NCI-H510A (cell line): Measurements from ENCODE around the gene C20orf141.
A peak's percentile ranks its signal among the peaks of the same experiment; 100 is the strongest.
"Not testable (repeated sequence)": the region's sequence is repeated elsewhere in the genome, so short reads cannot be mapped to it uniquely, and the experiment has no call there.

Source experiments
- DNase-seq: peaks from one replicate; lab custom pipeline; 2025; lab: John Stamatoyannopoulos, UW

C20orf141 gene

GRCh38 chr20:2799688-2800520 lies 14.9 kb upstream of the C20orf141 start:
- no peak for DNase-seq

GRCh38 chr20:2800521-2801285 lies 14.1 kb upstream of the C20orf141 start, which contains the start of gene CPXM1:
CPXM1 (minus strand) TSS chr20:2800627; CDS start chr20:2800572, 55 bp downstream.
- DNase-seq: peak; percentile 43

DNA sequence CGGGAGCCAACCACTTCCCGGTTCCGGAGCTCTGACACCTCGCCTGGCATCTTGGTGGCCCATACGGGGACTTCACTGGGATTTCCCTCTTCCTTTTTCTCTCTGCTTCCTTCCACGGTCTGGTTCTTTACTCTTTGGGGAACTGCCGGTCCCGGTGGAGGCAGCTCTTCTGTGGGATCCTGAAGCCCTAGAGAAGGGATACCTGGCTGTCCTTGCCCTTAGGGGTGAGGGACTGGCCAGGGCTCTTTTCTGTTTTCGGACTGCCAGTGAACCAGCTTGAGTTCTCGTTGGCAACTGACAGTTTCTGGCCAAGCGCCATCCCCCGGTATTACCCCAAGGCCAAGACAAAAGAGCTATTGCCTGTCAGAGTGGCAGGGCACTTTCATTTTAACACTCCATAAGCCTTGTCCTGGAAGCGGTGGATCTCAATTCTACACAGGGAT lies 13.5 kb upstream of the C20orf141 start:
- DNase-seq: no peak

DNA sequence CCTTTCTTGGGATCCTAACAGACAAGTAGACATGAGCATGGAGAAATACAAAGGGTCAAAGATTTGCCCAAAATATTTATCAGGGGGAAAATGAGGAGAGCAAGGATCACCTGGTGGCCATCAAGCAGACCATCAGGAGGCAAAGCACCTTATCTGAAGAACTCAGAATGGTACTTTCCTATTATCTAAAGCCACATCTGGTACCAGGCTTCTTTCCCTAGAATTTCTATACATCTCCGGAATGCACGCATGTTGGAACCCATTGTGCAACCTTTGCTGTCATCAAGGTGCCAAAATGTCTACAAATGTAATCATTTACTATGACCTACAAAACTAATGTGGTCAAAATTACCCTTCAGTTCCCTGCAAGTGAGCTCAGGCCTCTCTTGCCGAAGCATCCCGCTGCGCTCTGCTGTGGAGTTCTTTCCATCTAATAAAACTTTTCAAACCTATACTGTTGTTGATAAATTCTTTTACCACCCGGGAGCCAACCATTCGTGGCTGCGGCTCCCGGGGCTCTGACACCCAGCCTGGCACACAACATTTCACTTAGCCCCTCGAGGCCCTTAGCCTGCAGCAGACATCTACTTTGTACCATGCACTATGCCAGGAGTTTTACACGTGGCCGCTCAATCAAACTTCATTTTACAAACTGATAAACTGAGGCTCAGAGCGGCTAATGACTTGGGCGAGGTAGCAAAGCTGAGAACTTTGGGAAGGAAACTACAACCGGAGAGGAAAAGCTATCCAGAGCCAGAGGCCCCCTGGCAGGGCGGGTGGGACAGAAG lies 10.6 kb upstream of the C20orf141 start:
- no peak for DNase-seq

DNA sequence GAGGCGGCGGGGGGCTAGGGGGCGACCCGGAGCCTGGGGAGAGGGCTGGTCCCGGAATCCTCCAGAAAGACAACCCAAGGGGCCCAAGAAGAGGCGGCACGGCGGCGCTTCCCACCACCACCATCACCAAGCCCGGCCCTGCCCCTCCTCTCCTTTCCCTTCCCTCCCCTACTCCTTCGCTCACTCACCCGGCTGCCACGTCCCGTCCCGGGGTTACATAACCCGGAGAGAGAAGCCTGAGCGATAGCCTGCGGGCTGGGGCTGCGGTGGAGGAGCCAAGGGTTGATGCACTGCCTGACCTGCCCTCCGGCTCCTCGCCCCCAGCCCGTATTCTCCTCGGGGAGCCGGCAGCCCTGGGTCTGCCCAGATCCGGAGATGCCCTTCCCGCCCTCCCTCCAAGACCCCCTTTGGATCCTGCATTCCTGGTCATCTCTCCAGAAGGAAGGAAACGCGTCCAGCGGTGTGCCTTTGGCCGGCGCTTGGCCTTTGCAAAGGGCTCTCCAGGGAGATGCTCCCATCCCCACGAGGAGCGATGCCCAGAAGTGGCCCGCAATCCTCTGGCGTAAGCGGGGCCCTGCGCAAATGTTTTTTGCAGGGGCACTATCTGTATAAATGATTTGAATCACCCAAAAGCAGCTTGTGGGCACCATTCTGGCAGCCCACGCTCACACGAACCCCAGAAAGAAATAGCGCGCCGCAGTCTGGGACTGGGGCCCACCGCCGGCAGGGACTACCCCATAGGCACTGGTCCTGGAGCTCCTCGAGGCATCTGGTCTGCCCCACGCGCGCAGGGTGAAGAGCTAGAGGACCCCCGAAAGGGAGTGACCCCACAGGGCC lies 9.7 kb upstream of the C20orf141 start:
- DNase-seq: no peak

GRCh38 chr20:2805689-2806350 lies 9.0 kb upstream of the C20orf141 start:
- no peak for DNase-seq

GRCh38 chr20:2806351-2806701 lies 8.5 kb upstream of the C20orf141 start:
- no peak for DNase-seq

- no peak for DNase-seq
These were observed 7.8 kb upstream of the C20orf141 start for GRCh38 chr20:2807019-2807418.

DNA sequence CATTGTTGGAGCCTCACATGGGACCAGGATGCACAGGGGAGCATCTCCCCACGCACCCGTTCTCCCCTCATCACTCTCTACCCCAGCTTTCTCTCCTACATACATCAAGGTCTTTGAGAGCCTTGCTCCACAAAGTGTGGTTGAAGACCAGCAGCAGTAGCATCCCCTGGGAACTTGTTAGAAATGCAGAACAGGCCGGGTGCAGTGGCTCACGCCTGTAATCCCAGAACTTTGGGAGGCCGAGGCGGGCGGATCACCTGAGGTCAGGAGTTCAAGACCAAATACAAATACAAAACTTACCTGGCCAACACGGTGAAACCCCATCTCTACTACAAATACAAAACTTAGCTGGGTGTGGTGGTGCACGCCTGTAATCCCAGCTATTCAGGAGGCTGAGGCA lies 6.9 kb upstream of the C20orf141 start:
- DNase-seq: not testable (repeated sequence)

- no peak for DNase-seq
These were observed 5.1 kb upstream of the C20orf141 start for GRCh38 chr20:2809690-2810089.

DNA sequence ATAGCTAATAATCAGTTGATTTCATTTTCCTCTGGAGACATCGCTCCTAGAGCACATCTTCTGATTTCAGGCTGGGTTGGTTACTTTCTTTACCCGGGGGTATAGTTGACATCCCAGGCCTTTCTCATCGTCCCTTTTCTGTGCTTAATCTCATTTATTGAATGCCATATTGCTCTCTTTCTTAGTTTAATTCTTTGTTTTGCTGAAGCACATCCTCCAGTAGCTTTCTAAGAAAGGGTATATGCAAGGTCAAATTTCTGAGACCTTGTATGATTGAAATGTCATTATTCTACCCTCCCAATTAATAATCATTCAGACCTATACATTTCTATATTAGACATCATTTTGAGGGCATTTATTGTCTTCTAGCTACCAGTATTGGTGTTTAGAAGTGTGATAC lies 2.6 kb upstream of the C20orf141 start:
- no peak for DNase-seq

DNA sequence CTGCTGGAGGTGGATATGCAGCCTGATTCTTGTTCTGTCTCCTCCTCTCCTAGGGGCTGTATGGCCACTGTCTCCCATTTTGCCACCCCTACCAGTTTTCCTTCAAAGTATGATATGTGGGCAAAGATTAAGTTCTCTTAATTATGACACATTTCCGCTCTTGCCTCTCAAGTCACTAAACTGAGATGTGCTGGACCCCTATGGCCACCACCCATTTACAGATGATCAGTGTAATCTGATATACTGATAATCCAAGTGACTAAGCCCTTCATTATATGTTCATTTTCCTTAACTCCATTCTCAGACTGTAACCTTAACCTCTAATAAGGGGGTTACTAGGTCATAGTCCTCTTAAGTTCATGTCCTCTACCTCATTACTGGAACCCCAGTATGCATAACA lies 711 bp upstream of the C20orf141 start:
- DNase-seq: no peak

- DNase-seq: no peak
These were observed 584 bp downstream of the C20orf141 start for GRCh38 chr20:2815242-2815900.

GRCh38 chr20:2816030-2816582 lies 1.3 kb downstream of the C20orf141 start, which contains the start of gene TMEM239:
TMEM239 (plus strand) TSS chr20:2816364; CDS start chr20:2816555, 191 bp downstream.
- no peak for DNase-seq

DNA sequence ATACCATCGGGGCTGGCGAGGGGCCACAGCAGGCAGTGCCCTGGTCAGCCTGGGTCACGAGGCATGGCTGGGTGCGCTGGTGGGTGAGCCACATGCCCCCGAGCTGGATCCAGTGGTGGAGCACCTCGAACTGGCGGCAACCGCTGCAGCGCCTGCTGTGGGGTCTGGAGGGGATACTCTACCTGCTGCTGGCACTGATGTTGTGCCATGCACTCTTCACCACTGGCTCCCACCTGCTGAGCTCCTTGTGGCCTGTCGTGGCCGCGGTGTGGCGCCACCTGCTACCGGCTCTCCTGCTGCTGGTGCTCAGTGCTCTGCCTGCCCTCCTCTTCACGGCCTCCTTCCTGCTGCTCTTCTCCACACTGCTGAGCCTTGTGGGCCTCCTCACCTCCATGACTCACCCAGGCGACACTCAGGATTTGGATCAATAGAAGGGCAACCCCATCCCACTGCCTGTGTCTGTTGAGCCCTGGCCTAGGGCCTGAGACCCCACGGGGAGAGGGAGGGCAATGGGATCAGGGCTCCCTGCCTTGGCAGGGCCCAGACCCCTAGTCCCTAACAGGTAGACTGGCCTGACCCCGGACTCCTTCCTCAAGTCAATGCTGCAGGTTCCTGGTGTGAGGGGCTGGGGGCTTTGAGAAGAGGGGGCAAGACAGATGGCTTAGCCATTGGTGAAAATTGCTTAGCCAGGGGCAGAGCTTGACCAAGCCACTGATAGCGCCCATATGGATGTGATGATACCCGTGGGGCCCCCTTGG lies 2.0 kb downstream of the C20orf141 start:
- DNase-seq: no peak

GRCh38 chr20:2817341-2817726 lies 2.5 kb downstream of the C20orf141 start:
- DNase-seq: no peak

GRCh38 chr20:2817891-2818595 lies 3.3 kb downstream of the C20orf141 start:
- no peak for DNase-seq

DNA sequence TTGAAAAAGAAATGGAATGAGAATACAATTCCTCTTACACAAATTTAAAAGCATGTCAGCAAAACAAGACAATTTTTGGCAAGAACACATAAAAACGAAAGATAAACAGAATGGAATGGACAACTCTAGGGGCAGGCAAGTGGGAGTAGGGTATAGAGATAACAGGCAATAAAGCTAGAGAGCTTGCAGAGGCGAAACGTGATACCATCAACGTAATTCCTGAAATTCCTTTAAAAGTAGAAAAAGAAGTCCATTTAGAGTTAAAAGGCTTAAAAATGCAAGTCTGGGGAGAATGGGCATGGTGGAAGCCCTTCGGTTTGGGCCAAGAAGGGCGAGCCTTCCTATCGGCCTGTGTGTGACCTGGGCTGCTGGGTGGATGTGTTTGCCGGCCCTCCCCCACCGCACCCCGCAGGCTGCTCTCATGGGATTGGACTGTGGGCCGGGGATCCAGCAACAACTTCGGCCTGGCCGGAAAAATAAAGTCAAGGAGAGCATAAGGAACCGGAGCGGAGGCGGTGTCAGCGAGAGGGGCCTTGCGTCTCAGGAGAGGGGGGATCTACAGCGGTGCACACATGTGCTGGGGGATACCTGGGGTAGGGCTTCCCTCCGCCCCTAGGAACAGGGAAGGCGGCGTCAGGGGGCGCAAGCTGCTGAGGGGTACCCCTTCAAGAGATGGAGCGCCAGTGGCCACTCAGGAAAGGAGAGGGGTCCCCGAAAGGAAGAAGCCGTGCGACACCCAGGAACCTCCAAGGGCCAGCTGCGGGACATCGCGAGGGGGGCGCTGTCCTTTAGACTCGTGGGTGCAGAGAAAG lies 5.5 kb downstream of the C20orf141 start:
- DNase-seq: no peak
